Amniotic epithelial cell (primary cell): Measurements from ENCODE around the gene TMED5.
"Not testable (repeated sequence)": the region's sequence is repeated elsewhere in the genome, so short reads cannot be mapped to it uniquely, and the experiment has no call there.

Experiments
- DNase-seq: peaks from one replicate; pipeline ENCODE4 v3.0.0-alpha.2; 2010; ENCODE audit warnings: low read depth

Gene TMED5

GRCh38 chr1:93171549-93172034 is 8.6 kb downstream of the TMED5 start:
- DNase-seq = peak; percentile 24

- DNase-seq = not testable (repeated sequence)
Observed at GRCh38 chr1:93170141-93170678, 10.0 kb downstream of the TMED5 start.

GRCh38 chr1:93167006-93167405 is 13.2 kb downstream of the TMED5 start:
- no peak for DNase-seq

- DNase-seq = not testable (repeated sequence)
Observed at GRCh38 chr1:93165895-93166294, 14.3 kb downstream of the TMED5 start.

- DNase-seq = no peak
Observed at GRCh38 chr1:93164816-93165215, 15.4 kb downstream of the TMED5 start.

GRCh38 chr1:93163314-93163713 is 16.9 kb downstream of the TMED5 start:
- not testable (repeated sequence) for DNase-seq

- no peak for DNase-seq
Observed at GRCh38 chr1:93159337-93159736, 20.9 kb downstream of the TMED5 start.

- no peak for DNase-seq
Observed at GRCh38 chr1:93155335-93155734, 24.9 kb downstream of the TMED5 start.

GRCh38 chr1:93154898-93155297 is 25.3 kb downstream of the TMED5 start:
- no peak for DNase-seq

GRCh38 chr1:93152835-93153234 is 27.4 kb downstream of the TMED5 start:
- DNase-seq = no peak

GRCh38 chr1:93151474-93151873 is 28.7 kb downstream of the TMED5 start:
- no peak for DNase-seq

GRCh38 chr1:93150729-93151128 is 29.5 kb downstream of the TMED5 start:
- DNase-seq = no peak

- DNase-seq = peak; percentile 43
Observed at GRCh38 chr1:93148001-93148400, 32.2 kb downstream of the TMED5 start.

GRCh38 chr1:93143769-93144168 is 36.4 kb downstream of the TMED5 start:
- no peak for DNase-seq

- peak; percentile 14 for DNase-seq
Observed at GRCh38 chr1:93143136-93143535, 37.1 kb downstream of the TMED5 start.

GRCh38 chr1:93142161-93142560 is 38.1 kb downstream of the TMED5 start:
- DNase-seq = no peak

- peak; percentile 20 for DNase-seq
Observed at GRCh38 chr1:93140106-93140505, 40.1 kb downstream of the TMED5 start.

GRCh38 chr1:93137604-93138292 is 42.5 kb downstream of the TMED5 start:
- DNase-seq = no peak

GRCh38 chr1:93136445-93136844 is 43.8 kb downstream of the TMED5 start:
- DNase-seq = no peak

GRCh38 chr1:93132638-93133037 is 47.6 kb downstream of the TMED5 start:
- DNase-seq = no peak

- no peak for DNase-seq
Observed at GRCh38 chr1:93129507-93130099, 50.6 kb downstream of the TMED5 start.

- no peak for DNase-seq
Observed at GRCh38 chr1:93124556-93125355, 55.5 kb downstream of the TMED5 start.
